ENCODE data around the gene PCDH10. TPM values are rescaled to one million over a fixed set of nuclear protein-coding genes. Genes with fewer than 3 reads are reported as not detected.

The PCDH10 gene
- total and polyA plus RNA-seq, 2 of the 4 experiments (the other 2 are of a cell fraction): 0.90 to 2.0 TPM

DNA sequence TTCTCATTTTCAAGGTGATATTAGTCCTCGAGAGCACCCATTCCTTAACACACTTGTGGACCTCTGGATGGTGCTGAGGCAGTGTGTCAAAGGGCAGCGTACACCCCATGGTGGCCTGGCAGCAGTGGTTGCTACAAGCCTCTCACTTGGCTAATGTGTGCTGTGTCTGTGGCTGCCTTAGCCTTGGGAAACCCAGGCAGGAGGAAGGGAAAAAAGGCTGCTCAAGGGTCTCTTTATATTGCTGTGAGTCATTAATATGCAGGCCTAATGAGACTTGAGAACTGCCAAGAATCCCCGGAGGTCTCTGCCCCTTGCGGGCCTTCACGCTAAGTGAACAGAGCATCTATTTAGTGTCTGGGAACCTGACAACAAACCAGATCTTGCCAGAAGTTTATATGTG, 7.0 kb downstream of the PCDH10 start:
- Histone ChIP-seq H2AFZ (replicated peaks; ENCODE audit: low read length, poor library complexity) (no peak overlapping the region), H2AK9ac (replicated peaks; ENCODE audit: low read depth, low read length, poor library complexity) (no peak overlapping the region), H3K9me3 (ENCODE audit: control insufficient read depth, insufficient read depth, low read length) (no peaks in the 10 kb centered on the region), H3K9me1 (ENCODE audit: insufficient read depth, low read length) (no peaks in the 10 kb centered on the region), H4K5ac (ENCODE audit: low read depth, low read length) (no peak overlapping the region), H2AK5ac (ENCODE audit: low read depth, low read length) (no peak overlapping the region), H3K9ac (ENCODE audit: low read depth, low read length) (no peak overlapping the region), H3K14ac (replicated peaks; ENCODE audit: low read depth, low read length) (no peak overlapping the region), H3K56ac (ENCODE audit: extremely low read depth, insufficient read depth, low read length) (no peak overlapping the region), H2BK5ac (ENCODE audit: low read depth, low read length, poor library complexity, severe bottlenecking) (no peak overlapping the region), H3K4ac (ENCODE audit: low read depth, low read length) (no peak overlapping the region), H3K27me3 (ENCODE audit: control insufficient read depth, insufficient read depth, low read length) (peaks cover 21% of the 10 kb centered on the region), H3K4me2 (ENCODE audit: low read depth, low read length) (no peak overlapping the region), H3K4me1 (ENCODE audit: control insufficient read depth, insufficient read depth, low read length) (peaks cover under 1% of the 10 kb centered on the region; the same call in 1 of the 2 replicates), H4K20me1 (ENCODE audit: insufficient read depth, low read length) (no peaks in the 10 kb centered on the region), H3K36me3 (ENCODE audit: control insufficient read depth, insufficient read depth, low read length) (no peaks in the 10 kb centered on the region), H3K23ac (ENCODE audit: low read depth, low read length) (no peak overlapping the region), H4K8ac (ENCODE audit: low read depth in 2 of 2, low read length in 2 of 2) (no peak overlapping the region), H3K4me3 (ENCODE audit: insufficient read depth, low read depth, low read length) (no peak overlapping the region), H3K79me1 (ENCODE audit: low read depth in 1 of 2, low read length in 2 of 2) (no peaks in the 10 kb centered on the region), H2BK120ac (ENCODE audit: low read depth, low read length) (no peak overlapping the region), H2BK20ac (ENCODE audit: low read depth, low read length) (no peak overlapping the region), H3K18ac (ENCODE audit: low read depth, low read length) (no peak overlapping the region), H3K27ac (ENCODE audit: insufficient read depth, low read length) (no peak overlapping the region), H4K91ac (ENCODE audit: insufficient read depth, low read depth, low read length) (no peak overlapping the region), H2BK15ac (ENCODE audit: low read depth, low read length) (no peak overlapping the region)
- ChIA-PET POLR2A (ENCODE audit: unreplicated experiment) (no interaction called here), CTCF (interaction anchor here (1.6 kb wide), 1 partner anchor 10 kb away, joined by 6 read pairs; no protein-coding TSS in a partner anchor)
- intact Hi-C loops (cut with micrococcal nuclease) (no loop called here), in situ Hi-C loops (cut with MboI; ENCODE audit: low sequenced_read_pairs) (no loop called here), dilution Hi-C loops (cut with HindIII; ENCODE audit: low sequenced_read_pairs, unreplicated experiment) (no loop called here)
- no peak for ATAC-seq (ENCODE audit: low read depth)
- no peak for TF ChIP-seq CEBPB (IDR thresholded peaks at IDR 0.05; ENCODE audit: low read depth, low read length)
- TF ChIP-seq RAD21 (IDR thresholded peaks at IDR 0.05; ENCODE audit: low read length): no peak
- TF ChIP-seq RFX5 (IDR thresholded peaks at IDR 0.05; ENCODE audit: low read depth, low read length): no peak
- no peak for TF ChIP-seq SMC3 (IDR thresholded peaks at IDR 0.05; ENCODE audit: low read depth, low read length)
- no peak for TF ChIP-seq FOS (IDR thresholded peaks at IDR 0.05; ENCODE audit: low read depth, low read length)
- TF ChIP-seq, protein P1, sequence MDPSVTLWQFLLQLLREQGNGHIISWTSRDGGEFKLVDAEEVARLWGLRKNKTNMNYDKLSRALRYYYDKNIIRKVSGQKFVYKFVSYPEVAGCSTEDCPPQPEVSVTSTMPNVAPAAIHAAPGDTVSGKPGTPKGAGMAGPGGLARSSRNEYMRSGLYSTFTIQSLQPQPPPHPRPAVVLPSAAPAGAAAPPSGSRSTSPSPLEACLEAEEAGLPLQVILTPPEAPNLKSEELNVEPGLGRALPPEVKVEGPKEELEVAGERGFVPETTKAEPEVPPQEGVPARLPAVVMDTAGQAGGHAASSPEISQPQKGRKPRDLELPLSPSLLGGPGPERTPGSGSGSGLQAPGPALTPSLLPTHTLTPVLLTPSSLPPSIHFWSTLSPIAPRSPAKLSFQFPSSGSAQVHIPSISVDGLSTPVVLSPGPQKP (IDR thresholded peaks at IDR 0.05; ENCODE audit: borderline replicate concordance, low read depth, low read length): no peak
- TF ChIP-seq POLR2A (IDR thresholded peaks at IDR 0.05; ENCODE audit: low read depth, low read length): no peak
- no peak for TF ChIP-seq MAFK (IDR thresholded peaks at IDR 0.05; ENCODE audit: low read depth, low read length)
- BruUV-seq (replicated peaks): no TSS peak
- DNase-seq: no peak
- WGBS, 2 experiments (ENCODE audit: extremely low coverage in 2 of 2, insufficient read length in 1 of 2): 80% methylated on average over 1 of the region's 5 CpGs; no CpG with 5 or more reads in 1 of the 2 experiments
